ENCODE results near the gene ST6GALNAC3.

- TF ChIP-seq SALL2 (tag by site-specific recombination; IDR thresholded peaks at IDR 0.05; ENCODE audit: borderline replicate concordance) (no peak), TRIM28 (IDR thresholded peaks at IDR 0.05; ENCODE audit: borderline replicate concordance, low read length) (no peak), ZNF202 (tag by site-specific recombination; IDR thresholded peaks at IDR 0.05; ENCODE audit: borderline replicate concordance) (no peak), TCF7L2 (IDR thresholded peaks at IDR 0.05; ENCODE audit: borderline replicate concordance, low read depth, low read length) (no peak), CTCF (tag by site-specific recombination; IDR thresholded peaks at IDR 0.05) (no peak), ZNF391 (tag by site-specific recombination; IDR thresholded peaks at IDR 0.05; ENCODE audit: borderline replicate concordance, low read depth) (no peak), ZNF114 (tag by site-specific recombination; IDR thresholded peaks at IDR 0.05) (no peak), ZBTB44 (tag by site-specific recombination; IDR thresholded peaks at IDR 0.05) (no peak)
These were observed 215.1 kb downstream of the ST6GALNAC3 start for GRCh38 chr1:76289692-76290091.

Data from HEK293 (cell line).